GM10847 (cell line): ENCODE measurements around the gene NEDD4L.

ENCODE experiments used
- POLR2A ChIP-seq: IDR thresholded peaks from 2 replicates; pipeline ENCODE4 v1.6.1; 2011; ENCODE audit not compliant: insufficient read length; ENCODE audit errors: extremely low read depth

Gene NEDD4L

DNA sequence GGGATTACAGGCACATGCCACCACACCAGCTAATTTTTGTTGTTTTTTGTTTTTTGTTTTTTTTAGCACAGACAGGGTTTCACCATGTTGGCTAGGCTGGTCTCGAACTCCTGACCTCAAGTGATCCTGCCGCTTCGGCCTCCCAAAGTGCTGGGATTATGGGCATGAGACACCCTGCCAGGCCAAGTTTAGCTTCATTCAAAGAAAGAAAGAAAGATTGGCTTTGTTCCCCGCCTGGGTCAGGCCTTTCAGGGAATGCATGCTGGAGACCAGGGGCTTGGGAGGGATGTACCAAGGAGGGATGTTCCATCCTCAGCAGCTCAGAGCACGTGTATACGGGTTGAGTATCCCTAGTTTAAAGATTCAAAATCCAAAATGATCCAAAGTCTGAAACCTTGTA is 301.8 kb downstream of the NEDD4L start:
- TF ChIP-seq POLR2A: no peak

GRCh38 chr18:58347135-58347534 is 303.1 kb downstream of the NEDD4L start:
- TF ChIP-seq POLR2A: no peak

DNA sequence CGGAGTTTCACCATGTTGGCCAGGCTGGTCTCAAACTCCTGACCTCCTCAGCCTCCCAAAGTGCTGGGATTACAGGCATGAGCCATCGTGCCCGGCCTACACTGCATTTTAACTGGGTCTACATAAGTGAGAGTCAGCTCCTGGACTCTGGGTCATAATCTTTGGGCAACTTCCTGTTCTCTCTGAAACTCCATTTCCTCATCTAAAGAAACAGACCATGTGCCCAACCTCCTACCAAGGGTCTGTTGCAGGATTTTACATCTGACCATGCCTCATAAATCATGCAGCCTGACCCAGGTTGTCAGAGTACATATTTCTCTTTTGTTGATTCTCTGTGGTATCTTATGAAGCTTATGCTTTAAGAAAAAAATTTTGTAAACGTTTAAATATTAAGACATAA is 304.5 kb downstream of the NEDD4L start:
- no peak for TF ChIP-seq POLR2A

DNA sequence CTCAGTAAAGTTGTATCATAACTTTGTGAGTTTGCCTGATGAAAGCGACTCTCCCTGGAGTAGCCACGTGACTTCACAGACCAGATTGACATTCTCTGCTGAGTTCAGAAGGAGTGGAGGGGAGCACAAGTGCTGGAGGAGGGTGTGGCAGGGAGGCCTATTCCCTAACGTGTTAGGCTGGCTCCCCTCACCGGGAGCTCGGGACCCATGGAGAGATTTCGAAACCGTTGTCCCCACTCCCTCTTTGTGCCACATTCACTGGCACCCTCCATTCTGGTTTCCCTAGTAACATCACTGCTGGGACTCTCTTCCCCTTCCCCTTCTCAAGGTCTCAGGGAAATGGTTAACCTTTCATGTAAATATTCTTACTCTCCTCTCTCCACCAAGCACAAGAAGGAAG is 304.9 kb downstream of the NEDD4L start:
- no peak for TF ChIP-seq POLR2A

GRCh38 chr18:58349650-58350049 is 305.6 kb downstream of the NEDD4L start:
- TF ChIP-seq POLR2A: no peak

DNA sequence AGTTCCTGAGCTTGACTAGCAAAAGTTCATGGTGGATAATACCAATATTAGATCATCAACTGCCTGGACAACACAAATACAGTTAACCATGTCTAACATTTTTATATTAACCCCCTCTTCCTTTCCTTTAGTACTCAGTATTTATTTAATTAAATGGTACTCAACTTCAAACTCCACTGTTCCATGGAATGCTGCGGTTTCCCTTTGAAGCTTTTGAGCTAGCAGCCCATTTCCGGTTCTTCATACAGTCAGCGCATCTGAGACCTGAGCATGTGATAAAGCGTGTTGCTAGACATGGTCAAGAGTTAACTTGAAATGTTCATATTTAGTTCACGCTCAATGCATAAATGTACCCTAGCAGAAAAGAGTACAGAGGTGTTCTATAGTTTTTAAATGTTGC is 306.5 kb downstream of the NEDD4L start:
- no peak for TF ChIP-seq POLR2A

GRCh38 chr18:58351776-58352175 is 307.8 kb downstream of the NEDD4L start:
- TF ChIP-seq POLR2A: no peak

DNA sequence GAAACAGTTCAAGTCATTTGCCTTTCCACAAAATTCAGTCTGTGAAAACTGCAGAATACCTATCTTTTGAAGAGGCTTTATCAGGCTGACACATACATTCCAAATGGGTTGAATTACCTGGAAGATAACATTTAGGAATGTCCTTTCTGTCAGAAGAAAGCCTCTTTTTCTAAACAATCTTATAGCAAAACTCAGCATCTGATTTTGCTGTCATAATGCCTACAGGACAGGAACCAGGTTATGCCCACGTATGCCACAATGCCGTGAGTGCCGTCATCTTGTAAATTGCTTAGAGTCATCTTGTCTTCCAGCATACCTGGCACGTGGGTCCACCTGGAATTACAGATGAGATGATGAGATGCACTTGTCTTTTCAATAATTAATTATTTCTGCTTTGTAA is 309.6 kb downstream of the NEDD4L start:
- no peak for TF ChIP-seq POLR2A

- no peak for TF ChIP-seq POLR2A
Measured at GRCh38 chr18:58354051-58354450, 310.0 kb downstream of the NEDD4L start.

DNA sequence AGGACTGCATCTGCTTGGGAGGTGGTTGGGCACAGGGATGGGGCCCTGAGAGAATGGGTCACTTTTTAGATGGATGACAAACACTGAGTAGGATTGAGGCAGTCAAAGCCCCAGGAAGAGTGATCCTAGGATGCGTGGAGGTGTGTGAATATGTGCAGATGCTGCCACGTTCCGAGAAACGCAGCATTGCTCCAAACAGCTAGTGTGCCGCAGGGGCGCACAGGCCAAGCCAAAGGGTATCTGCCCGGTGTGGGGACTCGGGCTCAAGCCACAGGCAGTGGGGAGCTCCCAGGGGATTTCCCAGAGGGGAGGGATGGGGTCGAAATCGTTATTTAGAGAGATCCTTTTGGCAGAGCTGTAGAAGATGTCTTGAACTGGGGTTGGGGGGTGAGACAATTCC is 310.8 kb downstream of the NEDD4L start:
- TF ChIP-seq POLR2A: no peak

GRCh38 chr18:58355243-58355642 is 311.2 kb downstream of the NEDD4L start:
- TF ChIP-seq POLR2A: no peak

- TF ChIP-seq POLR2A: no peak
Measured at GRCh38 chr18:58359218-58359617, 315.2 kb downstream of the NEDD4L start.

DNA sequence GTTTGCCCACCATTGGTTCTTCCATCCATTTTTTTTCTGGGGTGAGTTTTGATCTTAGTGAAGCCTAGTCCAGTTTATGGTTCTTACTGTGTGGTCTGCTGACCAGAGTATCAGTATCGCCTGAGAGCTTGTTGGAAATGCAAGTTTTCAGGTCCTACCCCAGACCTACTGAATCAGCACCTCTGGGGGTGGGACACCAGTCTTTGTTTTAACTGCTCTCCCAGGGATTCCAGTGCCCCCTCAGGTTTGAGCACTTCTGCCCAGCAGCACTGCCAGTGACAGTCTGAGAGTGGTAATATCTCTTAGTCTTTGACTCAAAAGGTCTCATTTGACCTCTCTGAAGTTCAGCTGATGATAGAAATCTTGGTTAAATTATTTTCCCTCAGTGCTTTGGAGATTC is 315.6 kb downstream of the NEDD4L start:
- no peak for TF ChIP-seq POLR2A

DNA sequence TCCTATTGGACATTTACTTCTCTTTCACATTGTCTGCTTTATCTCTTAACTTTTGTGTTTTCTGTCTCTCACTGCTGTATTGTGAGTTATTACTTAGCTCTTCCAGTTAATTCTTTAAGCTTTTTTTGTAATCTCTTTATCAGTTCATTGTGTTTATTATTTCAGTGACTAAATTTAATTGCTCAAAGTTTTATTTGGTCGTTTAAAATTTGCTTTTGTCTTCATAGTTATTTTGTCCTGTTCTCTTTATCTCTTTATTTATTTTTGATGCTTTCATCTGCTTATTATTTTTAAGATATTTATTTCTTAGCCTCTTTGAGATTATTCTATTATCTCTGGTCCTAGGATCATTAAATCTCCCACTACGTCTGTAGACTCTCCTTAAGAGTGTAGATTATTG is 316.3 kb downstream of the NEDD4L start:
- TF ChIP-seq POLR2A: no peak

- TF ChIP-seq POLR2A: no peak
Measured at GRCh38 chr18:58361212-58361611, 317.2 kb downstream of the NEDD4L start.

- no peak for TF ChIP-seq POLR2A
Measured at GRCh38 chr18:58362027-58362575, 318.1 kb downstream of the NEDD4L start.

DNA sequence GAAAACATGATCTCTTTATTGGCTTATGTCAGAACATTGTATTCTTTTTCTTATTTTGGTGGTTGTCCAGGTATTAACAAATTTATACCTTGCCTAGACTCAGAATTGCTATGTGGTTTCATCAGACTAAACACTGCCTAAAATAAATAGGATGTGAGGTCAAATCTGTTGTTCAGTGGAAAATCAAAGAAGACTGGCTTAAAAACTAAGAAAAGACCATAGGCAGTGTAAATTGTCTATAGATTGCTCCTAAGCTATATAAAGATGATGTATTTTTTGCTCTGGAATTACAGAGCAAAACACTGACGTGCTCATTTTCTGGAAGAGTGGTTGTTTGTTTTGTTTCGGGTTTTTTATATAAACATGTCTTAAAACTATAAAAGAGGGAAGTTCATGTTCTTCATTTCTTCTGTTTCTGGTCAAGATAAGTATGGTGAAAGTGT is 318.8 kb downstream of the NEDD4L start:
- no peak for TF ChIP-seq POLR2A
